Activated naive CD8-positive, alpha-beta T cell (primary cell): ENCODE results near the gene UNC13D.
"Not testable (repeated sequence)": the region's sequence is repeated elsewhere in the genome, so short reads cannot be mapped to it uniquely, and the experiment has no call there.

Experiments
- H3K27ac Mint-ChIP-seq: one replicate; pipeline ENCODE4 v1.8.0; 2021; ENCODE audit warnings: mixed read lengths
- H3K27me3 Mint-ChIP-seq: one replicate; pipeline ENCODE4 v1.8.0; 2021; ENCODE audit warnings: mixed read lengths
- H3K36me3 Mint-ChIP-seq: one replicate; pipeline ENCODE4 v1.8.0; 2021; ENCODE audit warnings: mixed read lengths
- H3K4me1 Mint-ChIP-seq: one replicate; pipeline ENCODE4 v1.8.0; 2021; ENCODE audit warnings: low read depth, mixed read lengths
- H3K4me3 Mint-ChIP-seq: one replicate; pipeline ENCODE4 v1.8.0; 2021; ENCODE audit warnings: mild to moderate bottlenecking, mixed read lengths
- H3K9me3 Mint-ChIP-seq: one replicate; pipeline ENCODE4 v1.8.0; 2021; ENCODE audit warnings: low read depth, mixed read lengths

Gene UNC13D

GRCh38 chr17:75843577-75844529, at the start of gene UNC13D:
UNC13D (minus strand) TSS chr17:75844404; CDS start chr17:75844337, 67 bp downstream.
- Mint-ChIP-seq H3K27me3 (no peaks in the 10 kb centered on the region), H3K4me3 (peak within 1 kb of the TSS; percentile 92), H3K36me3 (no peaks in the 10 kb centered on the region), H3K27ac (peak within 1 kb of the TSS; percentile 93), H3K9me3 (no peaks in the 10 kb centered on the region), H3K4me1 (peaks cover 19% of the 10 kb centered on the region)

GRCh38 chr17:75893305-75894048, 49.3 kb upstream of the UNC13D start:
- H3K27me3 Mint-ChIP-seq = no peaks in the 10 kb centered on the region
- peak overlapping the region; percentile 81 for H3K27ac Mint-ChIP-seq
- peaks cover 23% of the 10 kb centered on the region for H3K4me1 Mint-ChIP-seq
- H3K9me3 Mint-ChIP-seq = no peaks in the 10 kb centered on the region
- no peaks in the 10 kb centered on the region for H3K36me3 Mint-ChIP-seq
- H3K4me3 Mint-ChIP-seq = peak overlapping the region; percentile 70

- Mint-ChIP-seq H3K27ac (no peak overlapping the region), H3K27me3 (no peaks in the 10 kb centered on the region), H3K4me3 (no peak overlapping the region), H3K9me3 (no peaks in the 10 kb centered on the region), H3K36me3 (no peaks in the 10 kb centered on the region), H3K4me1 (peaks cover 23% of the 10 kb centered on the region)
These were observed 48.5 kb upstream of the UNC13D start for GRCh38 chr17:75892556-75893224.

- H3K4me3 Mint-ChIP-seq = no peak overlapping the region
- peaks cover 18% of the 10 kb centered on the region for H3K4me1 Mint-ChIP-seq
- no peaks in the 10 kb centered on the region for H3K9me3 Mint-ChIP-seq
- H3K27ac Mint-ChIP-seq = no peak overlapping the region
- no peaks in the 10 kb centered on the region for H3K36me3 Mint-ChIP-seq
- H3K27me3 Mint-ChIP-seq = no peaks in the 10 kb centered on the region
These were observed 47.7 kb upstream of the UNC13D start for GRCh38 chr17:75891605-75892555.

GRCh38 chr17:75891022-75891604, 46.9 kb upstream of the UNC13D start:
- Mint-ChIP-seq H3K27me3 (no peaks in the 10 kb centered on the region), H3K9me3 (no peaks in the 10 kb centered on the region), H3K4me1 (peaks cover 18% of the 10 kb centered on the region), H3K36me3 (no peaks in the 10 kb centered on the region), H3K4me3 (no peak overlapping the region), H3K27ac (no peak overlapping the region)

- Mint-ChIP-seq H3K4me3 (no peak overlapping the region), H3K27ac (peak overlapping the region; percentile 28), H3K36me3 (no peaks in the 10 kb centered on the region), H3K4me1 (peaks cover 8% of the 10 kb centered on the region), H3K27me3 (no peaks in the 10 kb centered on the region), H3K9me3 (no peaks in the 10 kb centered on the region)
These were observed 45.2 kb upstream of the UNC13D start for GRCh38 chr17:75889454-75889853.

- no peaks in the 10 kb centered on the region for H3K27me3 Mint-ChIP-seq
- H3K27ac Mint-ChIP-seq = no peak overlapping the region
These were observed 44.3 kb upstream of the UNC13D start for GRCh38 chr17:75888484-75888883.

GRCh38 chr17:75885860-75886259, 41.7 kb upstream of the UNC13D start:
- not testable (repeated sequence) for H3K4me3 Mint-ChIP-seq, H3K27me3 Mint-ChIP-seq, H3K27ac Mint-ChIP-seq, H3K9me3 Mint-ChIP-seq, H3K36me3 Mint-ChIP-seq
- H3K4me1 Mint-ChIP-seq = peaks cover 13% of the 10 kb centered on the region

More at GRCh38 chr17:75888484-75888883, 44.3 kb upstream of the UNC13D start:
- no peaks in the 10 kb centered on the region for H3K9me3 Mint-ChIP-seq
- H3K36me3 Mint-ChIP-seq = no peaks in the 10 kb centered on the region
- no peak overlapping the region for H3K4me3 Mint-ChIP-seq
- no peaks in the 10 kb centered on the region for H3K4me1 Mint-ChIP-seq

- H3K9me3 Mint-ChIP-seq = no peaks in the 10 kb centered on the region
- peaks cover 13% of the 10 kb centered on the region for H3K4me1 Mint-ChIP-seq
- no peaks in the 10 kb centered on the region for H3K36me3 Mint-ChIP-seq
- H3K4me3 Mint-ChIP-seq = no peak overlapping the region
- no peaks in the 10 kb centered on the region for H3K27me3 Mint-ChIP-seq
- no peak overlapping the region for H3K27ac Mint-ChIP-seq
These were observed 41.2 kb upstream of the UNC13D start for GRCh38 chr17:75885431-75885830.

- no peak overlapping the region for H3K4me3 Mint-ChIP-seq
- no peaks in the 10 kb centered on the region for H3K27me3 Mint-ChIP-seq
- peak overlapping the region; percentile 16 for H3K27ac Mint-ChIP-seq
- no peaks in the 10 kb centered on the region for H3K9me3 Mint-ChIP-seq
- peaks cover 23% of the 10 kb centered on the region for H3K4me1 Mint-ChIP-seq
- H3K36me3 Mint-ChIP-seq = no peaks in the 10 kb centered on the region
These were observed 37.7 kb upstream of the UNC13D start for GRCh38 chr17:75881678-75882454.

- H3K4me1 Mint-ChIP-seq = peaks cover 39% of the 10 kb centered on the region
- peak overlapping the region; percentile 51 for H3K4me3 Mint-ChIP-seq
- H3K27me3 Mint-ChIP-seq = no peaks in the 10 kb centered on the region
- H3K27ac Mint-ChIP-seq = no peak overlapping the region
- no peaks in the 10 kb centered on the region for H3K36me3 Mint-ChIP-seq
- H3K9me3 Mint-ChIP-seq = no peaks in the 10 kb centered on the region
These were observed 36.1 kb upstream of the UNC13D start for GRCh38 chr17:75880266-75880665.

- H3K27ac Mint-ChIP-seq = peak within 1 kb of the TSS; percentile 94
- H3K27me3 Mint-ChIP-seq = no peaks in the 10 kb centered on the region
- no peaks in the 10 kb centered on the region for H3K9me3 Mint-ChIP-seq
- peaks cover 46% of the 10 kb centered on the region for H3K4me1 Mint-ChIP-seq
- peak within 1 kb of the TSS; percentile 91 for H3K4me3 Mint-ChIP-seq
- H3K36me3 Mint-ChIP-seq = no peaks in the 10 kb centered on the region
These were observed 34.2 kb upstream of the UNC13D start, which contains the start of gene TRIM47 for GRCh38 chr17:75878174-75878998. TRIM47 (minus strand) TSS chr17:75878581; CDS start chr17:75878548, 33 bp downstream.
